H1 (cell line): ENCODE results near the gene LRRIQ3. TPM values are rescaled to one million over a fixed set of nuclear protein-coding genes. Genes with fewer than 3 reads are reported as not detected.

Source experiments
- CTCF ChIA-PET: fragments of 300-600 bp; sonication (Branson Sonifier 250); formaldehyde crosslinking; loops from one replicate; lab custom pipeline; 2021; ENCODE audit not compliant: partially characterized antibody; lab: Charles Lee
- POLR2A ChIA-PET: fragments of 300-600 bp; sonication (Branson Sonifier 250); formaldehyde crosslinking; loops from one replicate; lab custom pipeline; 2021; ENCODE audit warnings: inconsistent platforms; ENCODE audit not compliant: partially characterized antibody; lab: Charles Lee
- DNase-seq, 2 experiments: peaks; one replicate each; pipeline versions ENCODE4 v3.0.0 to v3.0.0-alpha.2; 2010 to 2022; ENCODE audit warnings: low spot score in 2 of 2, low read depth in 1 of 2, mixed read lengths in 1 of 2
- FAIRE-seq: peaks from 2 replicates; lab custom pipeline; 2011; peaks lifted over from hg19 to GRCh38; lab: Jason Lieb, UNC
- H2AFZ ChIP-seq: 2 replicates; pipeline ENCODE4 v1.8.1; 2012; ENCODE audit warnings: low read length, inconsistent platforms
- H2AK5ac ChIP-seq: 2 replicates; pipeline ENCODE4 v1.6.1; 2013; ENCODE audit warnings: low read depth, low read length
- H2BK120ac ChIP-seq: replicated peaks from 2 replicates; pipeline ENCODE3; 2013; ENCODE audit warnings: low read depth, low read length, inconsistent platforms
- H2BK12ac ChIP-seq: 2 replicates; pipeline ENCODE4 v1.6.1; 2013; ENCODE audit warnings: low read depth, low read length
- H2BK15ac ChIP-seq: 2 replicates; pipeline ENCODE4 v1.6.1; 2013; ENCODE audit warnings: low read length
- H2BK20ac ChIP-seq: 2 replicates; pipeline ENCODE4 v1.6.1; 2013; ENCODE audit warnings: low read length
- H2BK5ac ChIP-seq: 2 replicates; pipeline ENCODE4 v1.6.1; 2013; ENCODE audit warnings: low read depth, low read length
- H3K14ac ChIP-seq: 2 replicates; pipeline ENCODE4 v1.6.1; 2013; ENCODE audit warnings: inconsistent platforms; ENCODE audit not compliant: insufficient read length
- H3K18ac ChIP-seq: 2 replicates; pipeline ENCODE4 v1.6.1; 2013; ENCODE audit warnings: low read length; ENCODE audit errors: extremely low read depth
- H3K23ac ChIP-seq: 2 replicates; pipeline ENCODE4 v1.6.1; 2013; ENCODE audit warnings: inconsistent platforms; ENCODE audit not compliant: insufficient read length
- H3K23me2 ChIP-seq: 2 replicates; pipeline ENCODE4 v1.6.1; 2013; ENCODE audit warnings: low read depth, low read length
- H3K27ac ChIP-seq: 2 replicates; pipeline ENCODE4 v1.6.1; 2011; ENCODE audit warnings: low read depth, low read length, inconsistent platforms
- H3K27me3 ChIP-seq, 4 experiments: replicated peaks in 1 of 4; 1 replicate in 1 of 4; 2 replicates in 3 of 4; pipeline versions ENCODE4 v1.6.1 to v1.8.1; 2011 to 2013; ENCODE audit warnings: low read length in 3 of 4, mild to moderate bottlenecking in 3 of 4, inconsistent platforms in 2 of 4, mixed read lengths in 2 of 4, moderate library complexity in 1 of 4; ENCODE audit not compliant: control insufficient read depth in 3 of 4, insufficient read depth in 3 of 4; ENCODE audit errors: extremely low read depth in 1 of 4
- H3K36me3 ChIP-seq, 4 experiments: 2 replicates each; pipeline versions ENCODE4 v1.6.1 to v1.8.1; 2011 to 2013; ENCODE audit warnings: mild to moderate bottlenecking in 4 of 4, low read length in 3 of 4, moderate library complexity in 2 of 4, control low read depth in 1 of 4, inconsistent platforms in 1 of 4; ENCODE audit not compliant: insufficient read depth in 4 of 4, control insufficient read depth in 2 of 4
- H3K4ac ChIP-seq: replicated peaks from 2 replicates; pipeline ENCODE3; 2013; ENCODE audit warnings: low read length, low read depth, mixed read lengths, inconsistent platforms; ENCODE audit not compliant: insufficient read length
- H3K4me1 ChIP-seq, 4 experiments: replicated peaks in 1 of 4; 1 replicate in 1 of 4; 2 replicates in 3 of 4; pipeline versions ENCODE4 v1.6.1 to v1.8.1; 2011 to 2013; ENCODE audit warnings: low read length in 3 of 4, inconsistent platforms in 2 of 4, mixed read lengths in 1 of 4; ENCODE audit not compliant: insufficient read depth in 4 of 4, control insufficient read depth in 3 of 4
- H3K4me2 ChIP-seq, 2 experiments: 2 replicates each; pipeline versions ENCODE4 v1.6.1 to v1.8.1; 2011 to 2013; ENCODE audit warnings: low read depth in 2 of 2, low read length in 2 of 2, control low read depth in 1 of 2, inconsistent platforms in 1 of 2, mild to moderate bottlenecking in 1 of 2; ENCODE audit not compliant: insufficient read depth in 1 of 2
- H3K4me3 ChIP-seq, 4 experiments: fragments of 200-600, 300-600 bp in 1 of 4; sonication (generic), shearing (Covaris generic), sonication (Bioruptor Twin) in 1 of 4; 2 replicates each; pipeline versions ENCODE4 v1.5.1 to v1.8.1; 2011 to 2016; ENCODE audit warnings: low read length in 4 of 4, low read depth in 3 of 4, control low read depth in 2 of 4, inconsistent platforms in 2 of 4, mild to moderate bottlenecking in 2 of 4, mixed read lengths in 1 of 4, moderate library complexity in 1 of 4; ENCODE audit not compliant: insufficient read depth in 2 of 4; ENCODE audit errors: extremely low read depth in 1 of 4
- H3K56ac ChIP-seq: replicated peaks from 2 replicates; pipeline ENCODE3; 2013; ENCODE audit warnings: low read depth, mild to moderate bottlenecking, mixed read lengths, low read length, inconsistent platforms; ENCODE audit not compliant: insufficient read length
- H3K79me1 ChIP-seq: 2 replicates; pipeline ENCODE4 v1.6.1; 2013; ENCODE audit warnings: low read depth, low read length, control low read depth
- H3K79me2 ChIP-seq, 2 experiments: 2 replicates each; pipeline versions ENCODE4 v1.6.1 to v1.8.1; 2012 to 2013; ENCODE audit warnings: low read length in 2 of 2, mild to moderate bottlenecking in 2 of 2, inconsistent platforms in 1 of 2; ENCODE audit not compliant: insufficient read depth in 2 of 2, control insufficient read depth in 1 of 2
- H3K9ac ChIP-seq, 4 experiments: replicated peaks in 1 of 4; 1 replicate in 1 of 4; 2 replicates in 3 of 4; pipeline versions ENCODE4 v1.6.1 to v1.8.1; 2011 to 2013; ENCODE audit warnings: low read depth in 3 of 4, low read length in 3 of 4, control low read depth in 2 of 4, mild to moderate bottlenecking in 2 of 4, moderate library complexity in 2 of 4, inconsistent platforms in 1 of 4; ENCODE audit errors: extremely low read depth in 1 of 4
- H3K9me3 ChIP-seq, 2 experiments: 2 replicates each; pipeline versions ENCODE4 v1.6.1 to v1.8.1; 2012 to 2013; ENCODE audit warnings: mild to moderate bottlenecking in 2 of 2, moderate library complexity in 2 of 2, control low read depth in 1 of 2, inconsistent platforms in 1 of 2, low read depth in 1 of 2, low read length in 1 of 2, mixed read lengths in 1 of 2; ENCODE audit not compliant: insufficient read depth in 2 of 2
- H4K20me1 ChIP-seq, 2 experiments: replicated peaks in 1 of 2; 2 replicates each; pipeline versions ENCODE3 to v1.8.1; 2011 to 2013; ENCODE audit warnings: inconsistent platforms in 2 of 2, low read length in 2 of 2, mild to moderate bottlenecking in 1 of 2; ENCODE audit not compliant: insufficient read depth in 2 of 2, control insufficient read depth in 1 of 2
- H4K5ac ChIP-seq: 2 replicates; pipeline ENCODE4 v1.6.1; 2013; ENCODE audit warnings: low read length, low read depth, mixed read lengths, inconsistent platforms; ENCODE audit not compliant: insufficient read length
- H4K8ac ChIP-seq: 2 replicates; pipeline ENCODE4 v1.8.0; 2013; ENCODE audit warnings: mild to moderate bottlenecking, moderate library complexity, low read length, inconsistent platforms; ENCODE audit not compliant: insufficient read depth; ENCODE audit errors: extremely low read depth
- H4K91ac ChIP-seq: replicated peaks from 2 replicates; pipeline ENCODE3; 2013; ENCODE audit warnings: low read length, mixed read lengths, inconsistent platforms; ENCODE audit not compliant: insufficient read length
- ASH2L ChIP-seq: fragments of 200-600, 300-600 bp; sonication (generic); IDR thresholded peaks from one replicate; pipeline ENCODE4 v1.7.1; 2017; ENCODE audit warnings: low read length
- CHD2 ChIP-seq: IDR thresholded peaks from 2 replicates; pipeline ENCODE4 v1.6.1; 2012; ENCODE audit warnings: low read length, improper control_type of control experiment
- CREB1 ChIP-seq: IDR thresholded peaks from 2 replicates; pipeline ENCODE4 v1.6.1; 2012; ENCODE audit warnings: inconsistent platforms
- CTCF ChIP-seq, 3 experiments: IDR thresholded peaks; 1 replicate in 2 of 3; 2 replicates in 1 of 3; pipeline versions ENCODE4 v1.5.1 to v1.6.1; 2011; ENCODE audit warnings: low read length in 3 of 3, mild to moderate bottlenecking in 3 of 3, inconsistent platforms in 2 of 3, low read depth in 1 of 3, moderate library complexity in 1 of 3; ENCODE audit not compliant: insufficient read depth in 1 of 3; ENCODE audit errors: control extremely low read depth in 1 of 3
- GABPA ChIP-seq: IDR thresholded peaks from 2 replicates; pipeline ENCODE4 v1.6.1; 2011; ENCODE audit warnings: mild to moderate bottlenecking, low read length, moderate library complexity, borderline replicate concordance; ENCODE audit not compliant: insufficient read depth
- JUN ChIP-seq: IDR thresholded peaks from 2 replicates; pipeline ENCODE4 v1.6.1; 2011; ENCODE audit warnings: low read depth, mild to moderate bottlenecking, improper control_type of control experiment, low read length
- KDM1A ChIP-seq: fragments of 200-600, 300-600 bp; sonication (generic); IDR thresholded peaks from 2 replicates; pipeline ENCODE4 v1.7.1; 2016; ENCODE audit warnings: mild to moderate bottlenecking, low read length, borderline replicate concordance
- MAFK ChIP-seq: IDR thresholded peaks from 2 replicates; pipeline ENCODE4 v1.6.1; 2012; ENCODE audit warnings: low read depth, mild to moderate bottlenecking, improper control_type of control experiment, low read length
- POU5F1 ChIP-seq: IDR thresholded peaks from 2 replicates; pipeline ENCODE4 v1.6.1; 2011; ENCODE audit warnings: low read depth, mild to moderate bottlenecking, low read length, moderate library complexity
- RFX5 ChIP-seq: IDR thresholded peaks from 2 replicates; pipeline ENCODE4 v1.6.1; 2011; ENCODE audit warnings: low read depth, low read length, improper control_type of control experiment, borderline replicate concordance
- TCF12 ChIP-seq: IDR thresholded peaks from 2 replicates; pipeline ENCODE4 v1.6.1; 2011; ENCODE audit warnings: low read depth, mild to moderate bottlenecking, low read length
- TEAD4 ChIP-seq: IDR thresholded peaks from 2 replicates; pipeline ENCODE4 v1.6.1; 2012; ENCODE audit warnings: low read depth, low read length, inconsistent platforms, mixed read lengths
- WGBS, 2 experiments: shearing (Covaris generic) in 1 of 2; methylation state at CpG; one replicate each; pipeline versions ENCODE4 v1.1.6 to v1.1.7; 2013 to 2015; ENCODE audit warnings: low lambda C conversion rate in 2 of 2, mixed read lengths in 2 of 2, inconsistent platforms in 1 of 2, low coverage in 1 of 2, missing lambda C conversion rate in 1 of 2; ENCODE audit not compliant: insufficient replicate concordance in 2 of 2, insufficient coverage in 1 of 2, insufficient read length in 1 of 2; ENCODE audit errors: extremely low coverage in 1 of 2, missing lambda C conversion rate in 1 of 2; 5-methylcytosine and 5-hydroxymethylcytosine counted together
- polyA plus RNA-seq, 7 experiments: library from polyadenylated mRNA; depleted of rRNA in 3 of 7; stranded (reverse) in 5 of 7; unstranded in 2 of 7; fragments of >200 nt in 5 of 7; fragments of 200-250 nt in 2 of 7; gene quantifications; 1 replicate in 5 of 7; 2 replicates in 1 of 7; 4 replicates in 1 of 7; pipeline versions ENCODE4 v1.2.1 to v1.2.3, GENCODE V29; 2011 to 2013; ENCODE audit warnings: missing spikeins in 2 of 7, mixed read lengths in 2 of 7
- total RNA-seq: library from RNA; stranded (reverse); fragmentation: NEBNext Ultra II Directional; extraction: Animal tissue kit (Norgen Biotek cat#: 25700); gene quantifications from 2 replicates; pipeline ENCODE4 v1.2.1, GENCODE V29; 2021

Gene LRRIQ3
- total and polyA plus RNA-seq, 2 of the 8 experiments (the other 6 are each of a cell fraction or from before 2014, with no cell fraction given) = 0.08 to 0.19 TPM

- FAIRE-seq = no peak
- Histone ChIP-seq H3K4ac (no peak overlapping the region), H3K9me3 (no peaks in the 10 kb centered on the region), H4K91ac (no peak overlapping the region), H2BK15ac (no peak overlapping the region), H3K23me2 (no peaks in the 10 kb centered on the region), H4K8ac (no peak overlapping the region), H2AK5ac (no peak overlapping the region), H3K56ac (no peak overlapping the region), H2BK120ac (no peak overlapping the region), H3K23ac (no peak overlapping the region), H2AFZ (no peak overlapping the region), H3K79me1 (no peaks in the 10 kb centered on the region), H4K20me1 (no peaks in the 10 kb centered on the region), H4K5ac (no peak overlapping the region), H2BK20ac (no peak overlapping the region), H3K36me3 (no peaks in the 10 kb centered on the region), H3K9ac (no peak overlapping the region), H3K4me3 (no peak overlapping the region), H2BK12ac (no peak overlapping the region), H3K27ac (no peak overlapping the region), H2BK5ac (no peak overlapping the region), H3K27me3 (no peaks in the 10 kb centered on the region), H3K14ac (no peak overlapping the region), H3K4me2 (no peak overlapping the region), H3K18ac (no peak overlapping the region), H3K4me1 (no peaks in the 10 kb centered on the region; a peak in 1 of 7 replicates), H3K79me2 (no peaks in the 10 kb centered on the region)
- CTCF ChIA-PET = no interaction called here
- POLR2A ChIA-PET = no interaction called here
- 88% methylated on average over 3 of the region's 3 CpGs; no CpG with 5 or more reads in 1 of the 2 experiments for WGBS, 2 experiments
- DNase-seq = no peak
- no peak for TF ChIP-seq MAFK
- TF ChIP-seq POU5F1 = no peak
- no peak for TF ChIP-seq RFX5
- no peak for TF ChIP-seq GABPA
- TF ChIP-seq CTCF (IDR thresholded peaks at IDR 0.05; ENCODE audit: control extremely low read depth in 1 of 3, insufficient read depth in 1 of 3, low read depth in 1 of 3, low read length in 3 of 3) = no peak
- TF ChIP-seq KDM1A = no peak
- TF ChIP-seq JUN = no peak
- TF ChIP-seq CHD2 = no peak
- no peak for TF ChIP-seq CREB1
- TF ChIP-seq TEAD4 = no peak
- no peak for TF ChIP-seq ASH2L
- no peak for TF ChIP-seq TCF12
Observed at GRCh38 chr1:73980324-73981040, 217.5 kb downstream of the LRRIQ3 start.
